IMR-90 (cell line): ENCODE measurements around the gene TMEM35B.

Experiments used
- BHLHE40 ChIP-seq: fragments of 150-350 bp; IDR thresholded peaks from 2 replicates; pipeline ENCODE4 v1.6.1; 2016; ENCODE audit warnings: mild to moderate bottlenecking, low read depth, low read length
- CEBPB ChIP-seq: IDR thresholded peaks from 2 replicates; pipeline ENCODE4 v1.6.1; 2012; ENCODE audit warnings: low read depth, low read length, improper control_type of control experiment
- FOS ChIP-seq: fragments of 150-350 bp; IDR thresholded peaks from 2 replicates; pipeline ENCODE4 v1.6.1; 2016; ENCODE audit warnings: low read depth, low read length
- MAZ ChIP-seq: IDR thresholded peaks from 2 replicates; pipeline ENCODE4 v1.6.1; 2012; ENCODE audit warnings: low read depth, mild to moderate bottlenecking, low read length, improper control_type of control experiment, moderate library complexity, borderline replicate concordance
- MXI1 ChIP-seq: IDR thresholded peaks from 2 replicates; pipeline ENCODE4 v1.6.1; 2012; ENCODE audit warnings: low read depth, mild to moderate bottlenecking, low read length, moderate library complexity, borderline replicate concordance
- POLR2A ChIP-seq: IDR thresholded peaks from 2 replicates; pipeline ENCODE4 v1.6.1; 2012; ENCODE audit warnings: mild to moderate bottlenecking, low read depth, low read length
- RAD21 ChIP-seq: IDR thresholded peaks from 2 replicates; pipeline ENCODE4 v1.6.1; 2012; ENCODE audit warnings: low read length, improper control_type of control experiment
- RCOR1 ChIP-seq: IDR thresholded peaks from 2 replicates; pipeline ENCODE4 v1.6.1; 2012; ENCODE audit warnings: mild to moderate bottlenecking, low read length, improper control_type of control experiment; ENCODE audit not compliant: insufficient replicate concordance
- RFX5 ChIP-seq: IDR thresholded peaks from 2 replicates; pipeline ENCODE4 v1.8.0; 2012; ENCODE audit warnings: low read depth, mild to moderate bottlenecking, low read length, moderate library complexity
- SMC3 ChIP-seq: fragments of 150-350 bp; IDR thresholded peaks from 2 replicates; pipeline ENCODE4 v1.6.1; 2016; ENCODE audit warnings: low read depth, mild to moderate bottlenecking, antibody characterized with exemption, low read length, moderate library complexity
- TF ChIP-seq, protein P1 (sequence below): conservative IDR thresholded peaks from 2 replicates; pipeline ENCODE4 v1.5.1; 2012; ENCODE audit warnings: mild to moderate bottlenecking, low read depth, low read length, improper control_type of control experiment
- TF ChIP-seq, protein P2 (sequence below): fragments of 150-350 bp; IDR thresholded peaks from 2 replicates; pipeline ENCODE4 v1.6.1; 2017; ENCODE audit warnings: mild to moderate bottlenecking, antibody characterized with exemption, low read length, low read depth
- TF ChIP-seq, protein P3 (sequence below): fragments of 150-350 bp; IDR thresholded peaks from 2 replicates; pipeline ENCODE4 v1.6.1; 2016; ENCODE audit warnings: low read depth, mild to moderate bottlenecking, low read length, moderate library complexity, borderline replicate concordance

DNA sequence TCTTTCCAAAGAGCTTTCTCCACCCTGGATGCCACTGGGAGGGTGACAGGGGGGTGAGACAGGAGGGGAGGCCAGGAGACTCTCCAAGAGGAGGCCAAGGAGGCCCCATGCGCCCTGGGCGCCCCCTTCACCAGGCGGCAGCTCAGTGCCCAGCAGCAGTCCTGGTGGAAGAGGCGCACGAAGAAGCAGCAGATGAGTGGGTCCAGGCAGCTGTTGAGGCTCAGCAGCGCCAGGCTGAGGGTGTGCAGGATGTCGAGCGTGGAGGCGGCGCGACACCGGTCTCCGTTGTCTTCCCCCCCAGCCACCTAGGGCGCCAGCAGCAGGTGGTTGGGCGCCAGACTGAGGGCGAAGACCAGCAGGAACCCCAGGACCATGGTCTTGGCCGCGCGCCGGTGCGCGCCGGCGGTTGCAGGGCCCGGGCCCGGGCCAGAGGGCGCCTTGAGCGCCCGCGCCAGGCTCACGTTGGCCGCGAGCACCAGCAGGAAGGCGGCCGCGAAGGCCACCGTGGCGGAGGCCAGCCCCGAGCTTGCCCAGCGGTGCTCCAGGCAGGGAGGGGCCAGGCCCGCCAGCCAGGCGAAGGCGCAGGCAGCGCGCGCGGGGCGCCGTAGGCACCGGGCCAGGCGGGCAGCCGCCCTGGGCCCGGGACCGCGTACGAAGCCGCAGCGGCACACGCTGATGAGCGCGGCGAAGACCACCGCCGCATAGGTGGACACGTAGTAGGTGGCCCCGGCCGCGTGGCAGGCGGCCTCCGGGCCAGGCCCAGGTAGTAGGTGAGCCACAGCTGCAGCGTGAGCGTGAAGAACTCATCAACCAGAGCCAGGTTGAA is 8.6 kb downstream of the TMEM35B start:
- TF ChIP-seq POLR2A (no peak), CEBPB (no peak), RCOR1 (no peak), RAD21 (no peak), MAZ (no peak), RFX5 (no peak), BHLHE40 (no peak), SMC3 (no peak), MXI1 (no peak), FOS (no peak)
- TF ChIP-seq, protein P1, sequence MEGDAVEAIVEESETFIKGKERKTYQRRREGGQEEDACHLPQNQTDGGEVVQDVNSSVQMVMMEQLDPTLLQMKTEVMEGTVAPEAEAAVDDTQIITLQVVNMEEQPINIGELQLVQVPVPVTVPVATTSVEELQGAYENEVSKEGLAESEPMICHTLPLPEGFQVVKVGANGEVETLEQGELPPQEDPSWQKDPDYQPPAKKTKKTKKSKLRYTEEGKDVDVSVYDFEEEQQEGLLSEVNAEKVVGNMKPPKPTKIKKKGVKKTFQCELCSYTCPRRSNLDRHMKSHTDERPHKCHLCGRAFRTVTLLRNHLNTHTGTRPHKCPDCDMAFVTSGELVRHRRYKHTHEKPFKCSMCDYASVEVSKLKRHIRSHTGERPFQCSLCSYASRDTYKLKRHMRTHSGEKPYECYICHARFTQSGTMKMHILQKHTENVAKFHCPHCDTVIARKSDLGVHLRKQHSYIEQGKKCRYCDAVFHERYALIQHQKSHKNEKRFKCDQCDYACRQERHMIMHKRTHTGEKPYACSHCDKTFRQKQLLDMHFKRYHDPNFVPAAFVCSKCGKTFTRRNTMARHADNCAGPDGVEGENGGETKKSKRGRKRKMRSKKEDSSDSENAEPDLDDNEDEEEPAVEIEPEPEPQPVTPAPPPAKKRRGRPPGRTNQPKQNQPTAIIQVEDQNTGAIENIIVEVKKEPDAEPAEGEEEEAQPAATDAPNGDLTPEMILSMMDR = no peak
- TF ChIP-seq, protein P2, sequence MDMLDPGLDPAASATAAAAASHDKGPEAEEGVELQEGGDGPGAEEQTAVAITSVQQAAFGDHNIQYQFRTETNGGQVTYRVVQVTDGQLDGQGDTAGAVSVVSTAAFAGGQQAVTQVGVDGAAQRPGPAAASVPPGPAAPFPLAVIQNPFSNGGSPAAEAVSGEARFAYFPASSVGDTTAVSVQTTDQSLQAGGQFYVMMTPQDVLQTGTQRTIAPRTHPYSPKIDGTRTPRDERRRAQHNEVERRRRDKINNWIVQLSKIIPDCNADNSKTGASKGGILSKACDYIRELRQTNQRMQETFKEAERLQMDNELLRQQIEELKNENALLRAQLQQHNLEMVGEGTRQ = no peak
- TF ChIP-seq, protein P3, sequence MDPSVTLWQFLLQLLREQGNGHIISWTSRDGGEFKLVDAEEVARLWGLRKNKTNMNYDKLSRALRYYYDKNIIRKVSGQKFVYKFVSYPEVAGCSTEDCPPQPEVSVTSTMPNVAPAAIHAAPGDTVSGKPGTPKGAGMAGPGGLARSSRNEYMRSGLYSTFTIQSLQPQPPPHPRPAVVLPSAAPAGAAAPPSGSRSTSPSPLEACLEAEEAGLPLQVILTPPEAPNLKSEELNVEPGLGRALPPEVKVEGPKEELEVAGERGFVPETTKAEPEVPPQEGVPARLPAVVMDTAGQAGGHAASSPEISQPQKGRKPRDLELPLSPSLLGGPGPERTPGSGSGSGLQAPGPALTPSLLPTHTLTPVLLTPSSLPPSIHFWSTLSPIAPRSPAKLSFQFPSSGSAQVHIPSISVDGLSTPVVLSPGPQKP = no peak
